Measurements from ENCODE around the gene ANKRD34A.

The ANKRD34A gene

DNA sequence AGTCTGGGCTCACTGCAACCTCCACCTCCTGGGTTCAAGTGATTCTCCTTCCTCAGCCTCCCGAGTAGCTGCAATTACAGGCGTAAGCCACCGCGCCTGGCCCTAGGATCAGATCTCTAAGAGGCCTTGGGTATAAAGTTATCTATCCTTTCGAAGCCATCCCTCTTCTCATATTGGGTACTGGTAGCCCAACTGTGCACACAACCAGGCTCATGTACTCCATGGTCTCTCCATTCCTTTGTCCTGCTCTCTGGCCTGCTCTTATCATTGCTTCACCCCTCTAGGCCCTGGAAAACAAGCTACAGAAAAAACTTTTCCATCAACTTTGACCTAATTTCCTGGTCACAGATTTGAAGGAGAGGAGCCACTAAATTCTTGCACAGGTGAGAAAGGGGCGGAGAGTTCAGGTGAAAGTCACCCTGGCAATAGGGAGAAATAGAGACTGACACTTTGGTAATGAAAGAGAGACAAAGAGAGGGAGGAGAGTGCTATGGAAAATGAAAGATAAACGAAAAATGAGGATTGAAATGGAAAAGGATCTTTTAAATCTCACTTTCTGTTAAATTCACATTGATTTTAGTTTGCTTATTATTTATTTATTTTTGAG lies 26.0 kb upstream of the ANKRD34A start:
- no peaks in the 10 kb centered on the region for H3K4me1 ChIP-seq (ENCODE audit: control insufficient read depth, insufficient read depth, low read length)
- H3K27ac ChIP-seq (ENCODE audit: extremely low read depth, low read depth, low read length), result no peak overlapping the region
- H3K9me3 ChIP-seq (ENCODE audit: control insufficient read depth, insufficient read depth, low read depth, low read length), result no peaks in the 10 kb centered on the region
- ChIA-PET POLR2A (interaction anchor here (1.0 to 2.9 kb wide), 4 partner anchors 11 to 131 kb away, joined by 3 to 12 read pairs (median 3); partner anchors contain the start of genes PIAS3 and RBM8A), CTCF (interaction anchor here (0.6 to 1.3 kb wide), 5 partner anchors 11 to 99 kb away, joined by 3 to 6 read pairs (median 5); no protein-coding TSS in a partner anchor)
- H3K36me3 ChIP-seq (ENCODE audit: control insufficient read depth in 2 of 2, insufficient read depth in 1 of 2, low read length in 2 of 2), result peaks cover 5 to 30% of the 10 kb centered on the region in 2 experiments; a peak in 2 of 3 replicates
- no peak overlapping the region for H3K4me3 ChIP-seq (ENCODE audit: low read depth, low read length)
- TF ChIP-seq PRDM10 (tag by site-specific recombination; IDR thresholded peaks at IDR 0.05) (peak; percentile 54), SP3 (tag by site-specific recombination; IDR thresholded peaks at IDR 0.05) (no peak), PRDM1 (tag by site-specific recombination; IDR thresholded peaks at IDR 0.05) (peak; percentile 92)

- CTCF ChIA-PET, result interaction anchor here (0.7 to 1.3 kb wide), 4 partner anchors 18 to 144 kb away, joined by 3 to 5 read pairs (median 3); partner anchors contain the start of gene NUDT17
- Histone ChIP-seq H3K27ac (ENCODE audit: extremely low read depth, low read depth, low read length) (no peak overlapping the region), H3K36me3 (ENCODE audit: control insufficient read depth in 2 of 2, insufficient read depth in 1 of 2, low read length in 2 of 2) (peaks cover 5 to 14% of the 10 kb centered on the region in 2 experiments; a peak in 2 of 3 replicates), H3K4me3 (ENCODE audit: low read depth, low read length) (no peak overlapping the region), H3K9me3 (ENCODE audit: control insufficient read depth, insufficient read depth, low read depth, low read length) (no peaks in the 10 kb centered on the region), H3K4me1 (ENCODE audit: control insufficient read depth, insufficient read depth, low read length) (no peaks in the 10 kb centered on the region)
- TF ChIP-seq PRDM4 (tag by site-specific recombination; IDR thresholded peaks at IDR 0.05) (no peak), ZFP3 (tag by site-specific recombination; IDR thresholded peaks at IDR 0.05; ENCODE audit: low read depth) (no peak)
- POLR2A ChIA-PET, result no interaction called here
These were observed 24.4 kb upstream of the ANKRD34A start for GRCh38 chr1:145988773-145989172.

- Histone ChIP-seq H3K4me1 (ENCODE audit: control insufficient read depth, insufficient read depth, low read length) (no peaks in the 10 kb centered on the region), H3K9me3 (ENCODE audit: control insufficient read depth, insufficient read depth, low read depth, low read length) (no peaks in the 10 kb centered on the region), H3K27ac (ENCODE audit: extremely low read depth, low read depth, low read length) (no peak overlapping the region), H3K36me3 (ENCODE audit: control insufficient read depth in 2 of 2, insufficient read depth in 1 of 2, low read length in 2 of 2) (peaks cover 0 to 5% of the 10 kb centered on the region in 2 experiments; a peak in 1 of 3 replicates), H3K4me3 (ENCODE audit: low read depth, low read length) (no peak overlapping the region)
- TF ChIP-seq ZNF121 (tag by site-specific recombination; IDR thresholded peaks at IDR 0.05) (peak; percentile 71; the same call in 1 of the 2 replicates), REST (tag by site-specific recombination; IDR thresholded peaks at IDR 0.05) (no peak), SP2 (tag by site-specific recombination; IDR thresholded peaks at IDR 0.05) (no peak), ZNF585B (tag by site-specific recombination; IDR thresholded peaks at IDR 0.05) (no peak)
- POLR2A ChIA-PET, result interaction anchor here (0.8 kb wide), 1 partner anchor 8 kb away, joined by 3 read pairs; no protein-coding TSS in a partner anchor
- CTCF ChIA-PET, result interaction anchor here (0.5 to 1.0 kb wide), 3 partner anchors 19 to 45 kb away, joined by 3 to 5 read pairs (median 4); no protein-coding TSS in a partner anchor
These were observed 23.6 kb upstream of the ANKRD34A start for GRCh38 chr1:145987926-145988325.
